Activated naive CD4-positive, alpha-beta T cell treated with Interleukin-2 at 50 U/mL for 16 hours (primary cell): ENCODE results near the gene TTLL11.
"Not testable (repeated sequence)": the region's sequence is repeated elsewhere in the genome, so short reads cannot be mapped to it uniquely, and the experiment has no call there.

Experiments
- DNase-seq: peaks from one replicate; pipeline ENCODE4 v3.0.0-alpha.2; 2020

TTLL11 gene

GRCh38 chr9:121807823-121808278, 285.3 kb downstream of the TTLL11 start:
- no peak for DNase-seq

GRCh38 chr9:121807069-121807822, 285.9 kb downstream of the TTLL11 start:
- no peak for DNase-seq

- DNase-seq = no peak
Observed at GRCh38 chr9:121802753-121803152, 290.4 kb downstream of the TTLL11 start.

- no peak for DNase-seq
Observed at GRCh38 chr9:121801579-121801978, 291.5 kb downstream of the TTLL11 start.

GRCh38 chr9:121800376-121800775, 292.7 kb downstream of the TTLL11 start:
- no peak for DNase-seq

- DNase-seq = no peak
Observed at GRCh38 chr9:121798941-121799340, 294.2 kb downstream of the TTLL11 start.

GRCh38 chr9:121797081-121797480, 296.0 kb downstream of the TTLL11 start:
- no peak for DNase-seq

GRCh38 chr9:121794334-121794733, 298.8 kb downstream of the TTLL11 start:
- not testable (repeated sequence) for DNase-seq

- DNase-seq = not testable (repeated sequence)
Observed at GRCh38 chr9:121792476-121792875, 300.6 kb downstream of the TTLL11 start.

GRCh38 chr9:121790841-121791240, 302.3 kb downstream of the TTLL11 start:
- no peak for DNase-seq

- DNase-seq = no peak
Observed at GRCh38 chr9:121788686-121789366, 304.3 kb downstream of the TTLL11 start.

GRCh38 chr9:121786998-121787422, 306.1 kb downstream of the TTLL11 start:
- no peak for DNase-seq

GRCh38 chr9:121786543-121786948, 306.6 kb downstream of the TTLL11 start:
- DNase-seq = no peak

- no peak for DNase-seq
Observed at GRCh38 chr9:121785673-121786542, 307.2 kb downstream of the TTLL11 start.

- no peak for DNase-seq
Observed at GRCh38 chr9:121784731-121785411, 308.2 kb downstream of the TTLL11 start.

GRCh38 chr9:121783521-121784507, 309.3 kb downstream of the TTLL11 start:
- DNase-seq = no peak

GRCh38 chr9:121783111-121783510, 310.0 kb downstream of the TTLL11 start:
- DNase-seq = no peak

- no peak for DNase-seq
Observed at GRCh38 chr9:121782514-121783110, 310.5 kb downstream of the TTLL11 start.

GRCh38 chr9:121781701-121782464, 311.2 kb downstream of the TTLL11 start:
- no peak for DNase-seq

- DNase-seq = no peak
Observed at GRCh38 chr9:121781145-121781548, 312.0 kb downstream of the TTLL11 start.
